Choroid plexus epithelial cell (primary cell): ENCODE results near the gene FANCI.
"Not testable (repeated sequence)": the region's sequence is repeated elsewhere in the genome, so short reads cannot be mapped to it uniquely, and the experiment has no call there.

ENCODE experiments used
- DNase-seq: peaks from one replicate; pipeline ENCODE4 v3.0.0-alpha.2; 2010; ENCODE audit warnings: low read depth
- H3K4me3 ChIP-seq: 2 replicates; pipeline ENCODE4 v1.5.1; 2011; ENCODE audit warnings: low read depth, mild to moderate bottlenecking, control low read depth, low read length, moderate library complexity
- CTCF ChIP-seq: conservative IDR thresholded peaks from 2 replicates; pipeline ENCODE4 v1.5.1; 2011; ENCODE audit warnings: low read depth, mild to moderate bottlenecking, control low read depth, inconsistent platforms, low read length, moderate library complexity

The FANCI gene

GRCh38 chr15:89243046-89243690 is 611 bp upstream of the FANCI start:
- peak; percentile 37 for DNase-seq
- H3K4me3 ChIP-seq, result peak overlapping the region; percentile 85

GRCh38 chr15:89244574-89244903 is 760 bp downstream of the FANCI start:
- peak overlapping the region; percentile 85 for H3K4me3 ChIP-seq
- peak; percentile 18 for DNase-seq
- no peak for TF ChIP-seq CTCF

More at GRCh38 chr15:89243046-89243690, 611 bp upstream of the FANCI start:
- TF ChIP-seq CTCF, result no peak

GRCh38 chr15:89247446-89247845 is 3.7 kb downstream of the FANCI start:
- DNase-seq, result no peak
- no peak overlapping the region for H3K4me3 ChIP-seq
- TF ChIP-seq CTCF, result no peak

GRCh38 chr15:89248584-89248983 is 4.8 kb downstream of the FANCI start:
- TF ChIP-seq CTCF, result no peak
- no peak overlapping the region for H3K4me3 ChIP-seq
- no peak for DNase-seq

GRCh38 chr15:89250142-89250541 is 6.4 kb downstream of the FANCI start:
- not testable (repeated sequence) for H3K4me3 ChIP-seq, DNase-seq

GRCh38 chr15:89277281-89277680 is 33.5 kb downstream of the FANCI start:
- DNase-seq, H3K4me3 ChIP-seq: not testable (repeated sequence)

GRCh38 chr15:89278307-89278706 is 34.5 kb downstream of the FANCI start:
- TF ChIP-seq CTCF, result no peak
- no peak overlapping the region for H3K4me3 ChIP-seq
- peak; percentile 7 for DNase-seq

GRCh38 chr15:89282631-89283030 is 38.9 kb downstream of the FANCI start:
- no peak for TF ChIP-seq CTCF
- no peak overlapping the region for H3K4me3 ChIP-seq
- DNase-seq, result no peak
